ENCODE measurements around the gene MAP7D1. TPM values are rescaled to one million over a fixed set of nuclear protein-coding genes. Genes with fewer than 3 reads are reported as not detected.

MAP7D1 gene
- total RNA-seq, 4 donors from 2014 or later: 115 to 171 (median 153) TPM

- DNase-seq (ENCODE audit: low spot score in 2 of 2): no peak
- TF ChIP-seq CTCF (IDR thresholded peaks at IDR 0.05) (no peak), POLR2A (IDR thresholded peaks at IDR 0.05) (no peak)
- no peak overlapping the region for H3K4me3 ChIP-seq (ENCODE audit: low read depth, poor library complexity, severe bottlenecking)
- intact Hi-C loops (cut with DNase I; ENCODE audit: low total_unique reads): no loop called here
- 91 to 93% methylated on average over 2 of the region's 2 CpGs for WGBS, 2 donors
These were observed 11.5 kb upstream of the MAP7D1 start for GRCh38 chr1:36144413-36144812.

GRCh38 chr1:36148821-36149236, 7.1 kb upstream of the MAP7D1 start:
- WGBS, 2 donors: 0 to 2% methylated on average over 16 of the region's 16 CpGs
- H3K4me3 ChIP-seq (ENCODE audit: low read depth, poor library complexity, severe bottlenecking): peak overlapping the region; percentile 59
- no peak for DNase-seq (ENCODE audit: low spot score in 2 of 2)
- TF ChIP-seq CTCF (IDR thresholded peaks at IDR 0.05) (no peak), POLR2A (IDR thresholded peaks at IDR 0.05) (no peak)
- intact Hi-C loops (cut with DNase I; ENCODE audit: low total_unique reads): no loop called here

- DNase-seq (ENCODE audit: low spot score in 2 of 2): peak; percentile 100
- 0 to 1% methylated on average over 26 to 49 of the region's 62 CpGs for WGBS, 2 donors
- peak within 1 kb of the TSS; percentile 59 for H3K4me3 ChIP-seq (ENCODE audit: low read depth, poor library complexity, severe bottlenecking)
- intact Hi-C loops (cut with DNase I; ENCODE audit: low total_unique reads): no loop called here
- no peak for TF ChIP-seq POLR2A (IDR thresholded peaks at IDR 0.05)
- peak in 1 of 3 donors; percentile 80 for TF ChIP-seq CTCF (IDR thresholded peaks at IDR 0.05)
These were observed 6.6 kb upstream of the MAP7D1 start, which contains the start of gene TRAPPC3 for GRCh38 chr1:36149237-36149972. Gene TRAPPC3, minus strand, starts transcription at chr1:36149486. Its CDS starts 108 bp downstream, at chr1:36149378.

- no peak for TF ChIP-seq CTCF (IDR thresholded peaks at IDR 0.05)
- TF ChIP-seq POLR2A (IDR thresholded peaks at IDR 0.05): no peak
- WGBS, 2 donors: 9 to 15% methylated on average over 6 of the region's 6 CpGs
- peak in 1 of 2 donors; percentile 85 for DNase-seq (ENCODE audit: low spot score in 2 of 2)
- no peak overlapping the region for H3K4me3 ChIP-seq (ENCODE audit: low read depth, poor library complexity, severe bottlenecking)
- intact Hi-C loops (cut with DNase I; ENCODE audit: low total_unique reads): no loop called here
These were observed 6.0 kb upstream of the MAP7D1 start for GRCh38 chr1:36149973-36150295.

- no peak for TF ChIP-seq CTCF (IDR thresholded peaks at IDR 0.05)
- TF ChIP-seq POLR2A (IDR thresholded peaks at IDR 0.05): no peak
- intact Hi-C loops (cut with DNase I; ENCODE audit: low total_unique reads): no loop called here
- H3K4me3 ChIP-seq (ENCODE audit: low read depth, poor library complexity, severe bottlenecking): no peak overlapping the region
- peak; percentile 93 to 98 for DNase-seq (ENCODE audit: low spot score in 2 of 2)
- 8 to 13% methylated on average over 12 of the region's 12 CpGs for WGBS, 2 donors
These were observed 5.4 kb upstream of the MAP7D1 start for GRCh38 chr1:36150296-36151133.
